DND-41 (cell line): ENCODE results near the gene OSBPL7.

Experiments
- CTCF ChIP-seq: IDR thresholded peaks from 2 replicates; pipeline ENCODE4 v1.5.1; 2012; ENCODE audit warnings: borderline replicate concordance, low read length, moderate library complexity, mild to moderate bottlenecking; ENCODE audit not compliant: poor library complexity, severe bottlenecking; ENCODE audit errors: extremely low read depth
- EZH2 ChIP-seq: IDR thresholded peaks from 3 replicates; pipeline ENCODE4 v1.6.1; 2012; ENCODE audit warnings: borderline replicate concordance, low read depth, mild to moderate bottlenecking, moderate library complexity, low read length, inconsistent platforms; ENCODE audit not compliant: severe bottlenecking

- TF ChIP-seq EZH2 (no peak), CTCF (no peak)
These were observed 14.2 kb downstream of the OSBPL7 start for GRCh38 chr17:47807421-47807820.
